KMS-11 (cell line): ENCODE measurements around the gene VMP1.
"Not testable (repeated sequence)": the region's sequence is repeated elsewhere in the genome, so short reads cannot be mapped to it uniquely, and the experiment has no call there.

ENCODE experiments used
- H2AFZ ChIP-seq: fragments of 200-600 bp; sonication (generic); 2 replicates; pipeline ENCODE4 v1.6.1; 2016; ENCODE audit warnings: antibody characterized with exemption, mixed run types, low read depth
- H3K27ac ChIP-seq: fragments of 200-600 bp; sonication (generic); 2 replicates; pipeline ENCODE4 v1.6.1; 2016; ENCODE audit warnings: mild to moderate bottlenecking, mixed run types
- H3K27me3 ChIP-seq: fragments of 200-600 bp; sonication (generic); 2 replicates; pipeline ENCODE4 v1.6.1; 2017; ENCODE audit warnings: mild to moderate bottlenecking, low read depth, mixed run types, moderate library complexity; ENCODE audit not compliant: insufficient read depth
- H3K36me3 ChIP-seq: fragments of 200-600 bp; sonication (generic); 2 replicates; pipeline ENCODE4 v1.6.1; 2017; ENCODE audit warnings: mild to moderate bottlenecking, mixed run types; ENCODE audit not compliant: insufficient read depth
- H3K4me1 ChIP-seq: fragments of 200-600 bp; sonication (generic); 2 replicates; pipeline ENCODE4 v1.6.1; 2016; ENCODE audit warnings: mild to moderate bottlenecking, low read depth, mixed run types; ENCODE audit not compliant: poor library complexity, severe bottlenecking
- H3K4me2 ChIP-seq: fragments of 200-600 bp; sonication (generic); 2 replicates; pipeline ENCODE4 v1.7.0; 2016; ENCODE audit warnings: mild to moderate bottlenecking, mixed run types
- H3K4me3 ChIP-seq: fragments of 200-600 bp; sonication (generic); IDR thresholded peaks from 2 replicates; pipeline ENCODE4 v1.6.1; 2017; ENCODE audit warnings: low read depth, low read length, mixed read lengths; ENCODE audit not compliant: insufficient read depth
- H3K79me2 ChIP-seq: fragments of 200-600 bp; sonication (generic); 2 replicates; pipeline ENCODE4 v1.6.1; 2016; ENCODE audit warnings: low read depth, mixed run types; ENCODE audit not compliant: insufficient read depth
- H3K9ac ChIP-seq: fragments of 200-600 bp; sonication (generic); 2 replicates; pipeline ENCODE4 v1.6.1; 2016; ENCODE audit warnings: mild to moderate bottlenecking, mixed run types
- H4K20me1 ChIP-seq: fragments of 200-600 bp; sonication (generic); 2 replicates; pipeline ENCODE4 v1.6.1; 2016; ENCODE audit warnings: mild to moderate bottlenecking, mixed run types; ENCODE audit not compliant: insufficient read depth
- CTCF ChIP-seq: fragments of 200-600 bp; sonication (generic); conservative IDR thresholded peaks from 2 replicates; pipeline ENCODE4 v1.6.1; 2017; ENCODE audit warnings: low read depth, mild to moderate bottlenecking, antibody characterized with exemption, low read length, moderate library complexity, mixed read lengths

VMP1 gene

GRCh38 chr17:59826706-59827453 is 119.4 kb downstream of the VMP1 start:
- Histone ChIP-seq H3K4me1 (peaks cover 80% of the 10 kb centered on the region), H3K4me3 (no peak overlapping the region), H2AFZ (no peak overlapping the region), H3K27me3 (no peaks in the 10 kb centered on the region), H3K4me2 (peak overlapping the region; percentile 82), H4K20me1 (no peaks in the 10 kb centered on the region), H3K36me3 (no peaks in the 10 kb centered on the region), H3K27ac (peak overlapping the region; percentile 81), H3K79me2 (no peaks in the 10 kb centered on the region), H3K9ac (peak overlapping the region; percentile 47; the same call in 1 of the 2 replicates)
- TF ChIP-seq CTCF: no peak

- no peaks in the 10 kb centered on the region for H4K20me1 ChIP-seq
- H3K9ac ChIP-seq: peak overlapping the region; percentile 47
- peak overlapping the region; percentile 82 for H3K4me2 ChIP-seq
- no peak for TF ChIP-seq CTCF
- H3K4me3 ChIP-seq: no peak overlapping the region
- H3K79me2 ChIP-seq: no peaks in the 10 kb centered on the region
- H3K4me1 ChIP-seq: peaks cover 84% of the 10 kb centered on the region
- peak overlapping the region; percentile 81 for H3K27ac ChIP-seq
- no peaks in the 10 kb centered on the region for H3K36me3 ChIP-seq
- no peak overlapping the region for H2AFZ ChIP-seq
- H3K27me3 ChIP-seq: no peaks in the 10 kb centered on the region
Measured at GRCh38 chr17:59827721-59828477, 120.4 kb downstream of the VMP1 start.

- Histone ChIP-seq H3K4me2 (peak overlapping the region; percentile 82), H3K27ac (peak overlapping the region; percentile 81), H3K4me1 (peaks cover 89% of the 10 kb centered on the region), H4K20me1 (no peaks in the 10 kb centered on the region), H3K79me2 (no peaks in the 10 kb centered on the region), H3K4me3 (no peak overlapping the region), H3K27me3 (no peaks in the 10 kb centered on the region), H3K36me3 (no peaks in the 10 kb centered on the region), H2AFZ (no peak overlapping the region), H3K9ac (peak overlapping the region; percentile 47)
- TF ChIP-seq CTCF: no peak
Measured at GRCh38 chr17:59828478-59828760, 121.0 kb downstream of the VMP1 start.

- H3K36me3 ChIP-seq, H4K20me1 ChIP-seq, H3K27me3 ChIP-seq, H2AFZ ChIP-seq, H3K79me2 ChIP-seq, H3K4me3 ChIP-seq: not testable (repeated sequence)
- peaks cover 93% of the 10 kb centered on the region for H3K4me1 ChIP-seq
- H3K4me2 ChIP-seq: peak overlapping the region; percentile 82
- peak overlapping the region; percentile 47 for H3K9ac ChIP-seq
- peak overlapping the region; percentile 81 for H3K27ac ChIP-seq
Measured at GRCh38 chr17:59828819-59829216, 121.4 kb downstream of the VMP1 start.
